Measurements from ENCODE around the gene DAPK1.

DAPK1 gene

DNA sequence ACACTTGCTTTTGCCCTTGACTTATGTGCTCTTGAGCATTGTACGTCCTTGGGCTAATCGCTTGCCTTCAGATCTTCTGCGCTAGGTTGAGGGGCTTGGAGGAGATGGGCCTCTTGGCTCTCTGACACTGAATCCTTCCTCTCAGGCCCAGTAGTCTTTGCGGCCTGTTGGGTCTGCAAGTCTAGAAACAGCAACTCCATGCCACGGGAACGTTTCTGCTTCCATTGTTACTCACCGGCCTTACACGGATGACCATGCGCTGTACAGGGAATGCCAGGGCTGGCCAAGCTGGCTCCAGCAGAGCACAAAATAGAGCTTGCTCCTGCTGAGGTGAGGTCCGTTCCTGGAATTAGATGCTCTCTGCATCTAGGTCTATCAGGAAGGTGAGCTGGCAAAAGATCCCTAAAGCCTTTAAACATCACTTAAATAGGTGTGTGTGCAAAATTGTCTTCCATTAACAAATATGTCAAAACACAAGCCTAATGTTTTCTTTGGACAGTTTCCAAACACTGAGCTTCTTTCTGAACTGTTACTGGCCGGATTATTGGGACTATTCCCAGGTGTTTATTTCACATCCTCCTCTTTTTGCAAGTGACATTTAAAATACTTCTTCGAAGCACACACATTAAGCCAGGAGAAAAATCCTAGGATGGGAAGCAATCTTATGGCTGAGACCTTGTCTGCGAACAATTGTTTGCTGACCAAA is 29.7 kb downstream of the DAPK1 start:
- TF ChIP-seq, protein P1, sequence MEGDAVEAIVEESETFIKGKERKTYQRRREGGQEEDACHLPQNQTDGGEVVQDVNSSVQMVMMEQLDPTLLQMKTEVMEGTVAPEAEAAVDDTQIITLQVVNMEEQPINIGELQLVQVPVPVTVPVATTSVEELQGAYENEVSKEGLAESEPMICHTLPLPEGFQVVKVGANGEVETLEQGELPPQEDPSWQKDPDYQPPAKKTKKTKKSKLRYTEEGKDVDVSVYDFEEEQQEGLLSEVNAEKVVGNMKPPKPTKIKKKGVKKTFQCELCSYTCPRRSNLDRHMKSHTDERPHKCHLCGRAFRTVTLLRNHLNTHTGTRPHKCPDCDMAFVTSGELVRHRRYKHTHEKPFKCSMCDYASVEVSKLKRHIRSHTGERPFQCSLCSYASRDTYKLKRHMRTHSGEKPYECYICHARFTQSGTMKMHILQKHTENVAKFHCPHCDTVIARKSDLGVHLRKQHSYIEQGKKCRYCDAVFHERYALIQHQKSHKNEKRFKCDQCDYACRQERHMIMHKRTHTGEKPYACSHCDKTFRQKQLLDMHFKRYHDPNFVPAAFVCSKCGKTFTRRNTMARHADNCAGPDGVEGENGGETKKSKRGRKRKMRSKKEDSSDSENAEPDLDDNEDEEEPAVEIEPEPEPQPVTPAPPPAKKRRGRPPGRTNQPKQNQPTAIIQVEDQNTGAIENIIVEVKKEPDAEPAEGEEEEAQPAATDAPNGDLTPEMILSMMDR (IDR thresholded peaks at IDR 0.05; ENCODE audit: insufficient read depth, low read length, missing control alignments): no peak
- CTCF ChIA-PET: no interaction called here
- POLR2A ChIA-PET: no interaction called here
- no peak overlapping the region for H3K4me3 ChIP-seq (ENCODE audit: low read depth, low read length)
- DNase-seq (ENCODE audit: low read depth, low spot score): no peak

DNA sequence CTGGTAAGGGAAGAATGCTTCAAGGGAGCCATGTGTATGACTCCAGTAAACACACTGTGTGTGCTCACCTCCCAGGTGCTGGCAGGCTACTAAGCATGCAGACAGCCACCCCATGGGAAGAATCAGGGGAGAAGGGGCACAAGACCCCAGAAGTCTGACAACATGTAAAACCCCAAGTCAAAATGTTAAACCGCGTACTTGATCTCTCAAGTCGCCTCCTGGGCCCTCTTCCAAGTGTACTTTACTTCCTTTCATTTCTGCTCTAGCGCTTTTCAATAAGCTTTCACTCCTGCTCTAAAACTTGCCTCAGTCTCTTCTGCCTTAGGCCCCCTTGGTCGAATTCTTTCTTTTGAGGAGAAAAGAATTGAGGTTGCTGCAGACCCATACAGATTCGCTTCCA is 31.3 kb downstream of the DAPK1 start:
- TF ChIP-seq, protein P1 (IDR thresholded peaks at IDR 0.05; ENCODE audit: insufficient read depth, low read length, missing control alignments): no peak
- POLR2A ChIA-PET: no interaction called here
- CTCF ChIA-PET: no interaction called here
- no peak overlapping the region for H3K4me3 ChIP-seq (ENCODE audit: low read depth, low read length)
- no peak for DNase-seq (ENCODE audit: low read depth, low spot score)

DNA sequence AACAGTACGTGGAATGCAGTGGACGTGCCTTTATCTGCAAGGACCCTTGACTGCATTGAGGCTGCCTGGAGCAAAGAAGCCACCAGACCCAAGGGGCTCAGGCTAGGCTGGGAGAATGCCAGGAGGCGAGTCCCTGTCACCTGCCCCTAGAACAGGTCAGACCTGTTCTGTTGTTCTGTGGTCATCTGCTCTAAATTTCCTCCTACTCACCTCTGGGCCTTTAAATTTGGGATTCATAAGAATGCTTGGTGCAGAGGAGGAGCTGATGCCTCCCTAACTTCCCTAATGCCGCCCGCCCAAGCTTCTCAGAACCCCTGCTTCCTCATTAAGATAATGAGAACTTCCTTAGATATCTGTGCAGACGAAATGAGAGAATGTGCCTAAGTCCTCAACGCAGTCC is 32.0 kb downstream of the DAPK1 start:
- POLR2A ChIA-PET: no interaction called here
- no peak for DNase-seq (ENCODE audit: low read depth, low spot score)
- TF ChIP-seq, protein P1 (IDR thresholded peaks at IDR 0.05; ENCODE audit: insufficient read depth, low read length, missing control alignments): no peak
- no peak overlapping the region for H3K4me3 ChIP-seq (ENCODE audit: low read depth, low read length)
- CTCF ChIA-PET: interaction anchor here (0.6 kb wide), 1 partner anchor 9 kb away, joined by 3 read pairs; no protein-coding TSS in a partner anchor

DNA sequence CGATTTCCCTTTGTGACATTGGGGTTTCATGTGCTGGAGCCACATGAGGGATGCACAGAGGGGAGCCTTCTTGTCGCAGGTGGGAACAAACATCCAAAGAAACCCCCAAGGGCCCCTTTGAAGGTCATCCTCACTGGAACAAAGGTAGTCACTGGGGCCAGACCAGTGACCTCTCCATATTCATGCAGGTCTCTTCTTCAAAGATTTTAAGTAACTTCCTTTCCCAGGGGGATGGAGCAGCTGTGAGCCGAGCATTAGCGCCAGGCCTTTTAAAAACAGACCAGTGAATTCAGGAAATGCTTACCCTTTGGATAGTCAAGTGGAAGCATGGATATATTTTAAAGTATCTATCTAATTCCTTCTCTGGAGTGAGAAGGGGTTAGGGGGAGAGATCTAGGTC is 33.0 kb downstream of the DAPK1 start:
- DNase-seq (ENCODE audit: low read depth, low spot score): no peak
- no peak overlapping the region for H3K4me3 ChIP-seq (ENCODE audit: low read depth, low read length)
- TF ChIP-seq, protein P1 (IDR thresholded peaks at IDR 0.05; ENCODE audit: insufficient read depth, low read length, missing control alignments): no peak
- POLR2A ChIA-PET: no interaction called here
- CTCF ChIA-PET: no interaction called here

DNA sequence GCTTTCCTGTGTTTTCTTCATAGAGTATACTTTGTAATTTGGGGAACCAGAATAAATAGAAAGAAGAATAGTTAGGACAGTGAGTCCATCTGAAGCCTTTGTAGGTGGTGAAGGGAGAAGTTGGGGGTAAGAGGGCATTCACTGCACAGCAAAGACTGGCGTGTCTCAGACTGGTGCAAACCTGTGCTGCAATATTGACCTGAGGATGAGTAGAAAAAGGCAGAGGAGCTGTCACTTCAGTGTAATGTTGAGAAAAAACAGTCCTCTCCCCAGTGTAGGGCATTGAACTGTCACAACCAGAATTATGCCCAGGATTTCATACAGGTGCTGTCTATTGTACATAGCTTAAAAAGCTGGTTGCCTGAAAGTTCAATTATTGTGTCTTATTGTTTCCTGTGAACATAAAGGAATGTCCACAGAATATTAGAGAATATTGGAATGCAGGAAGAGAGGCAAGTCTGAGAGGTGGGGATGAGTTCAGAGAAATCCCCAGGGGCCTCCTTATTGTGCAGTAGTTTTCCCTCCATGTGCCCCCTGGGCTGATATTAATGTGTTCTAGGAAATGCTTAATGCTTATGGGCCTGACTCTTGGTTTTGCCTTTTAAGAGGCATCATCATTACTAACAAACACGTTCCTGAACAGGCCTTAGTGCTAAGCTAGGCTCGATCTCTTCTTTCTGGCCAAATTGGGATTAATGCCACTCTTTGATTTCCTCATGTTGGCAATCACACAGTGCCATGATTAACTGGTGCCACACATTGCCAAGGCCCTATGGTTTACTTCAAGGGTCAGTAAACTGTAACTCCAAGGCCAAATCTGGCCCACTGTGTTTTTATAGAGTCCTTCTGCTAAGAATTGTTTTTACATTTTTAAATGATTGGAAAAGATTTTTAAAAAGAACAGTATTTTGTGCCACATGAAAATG is 34.0 kb downstream of the DAPK1 start:
- TF ChIP-seq, protein P1 (IDR thresholded peaks at IDR 0.05; ENCODE audit: insufficient read depth, low read length, missing control alignments): no peak
- no peak for DNase-seq (ENCODE audit: low read depth, low spot score)
- ChIA-PET CTCF (no interaction called here), POLR2A (no interaction called here)
- no peak overlapping the region for H3K4me3 ChIP-seq (ENCODE audit: low read depth, low read length)

DNA sequence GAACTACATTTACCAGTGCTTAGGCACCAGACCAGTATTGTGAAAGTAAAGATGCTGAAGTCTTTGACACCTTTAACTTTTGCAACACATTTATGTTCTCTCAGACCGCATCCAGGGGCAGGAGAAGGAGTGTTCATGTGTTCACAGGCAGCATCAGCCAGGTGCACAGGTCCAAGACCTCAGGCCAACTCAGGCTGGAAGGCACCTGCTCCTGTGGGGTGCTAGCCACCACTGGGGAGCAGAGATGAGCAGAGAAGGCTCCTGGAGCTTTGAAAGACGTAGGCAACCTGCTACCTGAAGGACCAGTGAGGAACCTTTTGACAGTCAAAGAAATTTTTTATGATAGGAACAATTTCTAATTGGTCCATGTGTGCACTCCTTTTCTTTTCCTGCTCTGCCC is 35.6 kb downstream of the DAPK1 start:
- no peak overlapping the region for H3K4me3 ChIP-seq (ENCODE audit: low read depth, low read length)
- ChIA-PET POLR2A (no interaction called here), CTCF (no interaction called here)
- TF ChIP-seq, protein P1 (IDR thresholded peaks at IDR 0.05; ENCODE audit: insufficient read depth, low read length, missing control alignments): no peak
- DNase-seq (ENCODE audit: low read depth, low spot score): no peak
